HCT116 (cell line): ENCODE data around the gene MYH14. TPM values are rescaled to one million over a fixed set of nuclear protein-coding genes. Genes with fewer than 3 reads are reported as not detected.

ENCODE experiments used
- ATAC-seq: fragments of 200-7000 bp; cut with Tn5 transposase; 2 replicates; pipeline ENCODE4 v1.9.1; 2020; ENCODE audit warnings: mild to moderate bottlenecking, moderate library complexity
- BruUV-seq: library from RNA; stranded (reverse); fragments of 400-500 nt; replicated peaks from 2 replicates; lab custom pipeline; 2021; lab: Mats Ljungman, UMichigan
- CTCF ChIA-PET: fragments of 300-600 bp; sonication (Branson Sonifier 250); formaldehyde crosslinking; loops from one replicate; lab custom pipeline; 2021; ENCODE audit warnings: antibody characterized with exemption; lab: Charles Lee
- POLR2A ChIA-PET: fragments of 300-600, 350-600 bp; sonication (Branson Sonifier 250); formaldehyde crosslinking; loops from one replicate; lab custom pipeline; 2021; ENCODE audit warnings: antibody characterized with exemption; lab: Charles Lee
- RAD21 ChIA-PET, 2 experiments: fragments of 300-600 bp; sonication (Branson Sonifier 250); formaldehyde crosslinking; loops; one replicate each; lab custom pipeline; 2023; ENCODE audit warnings: low total read pairs in 2 of 2; ENCODE audit not compliant: uncharacterized antibody in 2 of 2, unreplicated experiment in 2 of 2, low non-redundant PET in 1 of 2; lab: Charles Lee
- DNase-seq: peaks from one replicate; pipeline ENCODE4 v3.0.0-alpha.2; 2010; ENCODE audit warnings: low read depth, low spot score
- H2AFZ ChIP-seq: fragments of 200-600 bp; shearing (Covaris generic), sonication (generic); 2 replicates; pipeline ENCODE4 v1.6.1; 2017; ENCODE audit warnings: low read depth, mixed run types, mixed read lengths, antibody characterized with exemption, low read length; ENCODE audit not compliant: poor library complexity, severe bottlenecking
- H3K27ac ChIP-seq: 2 replicates; pipeline ENCODE4 v1.5.1; 2012; ENCODE audit warnings: low read depth, low read length
- H3K27me3 ChIP-seq: fragments of 200-600 bp; sonication (generic); 2 replicates; pipeline ENCODE4 v1.6.1; 2016; ENCODE audit warnings: mixed run types, low read length, mixed read lengths; ENCODE audit not compliant: insufficient read depth
- H3K36me3 ChIP-seq, 2 experiments: fragments of 200-500 bp in 1 of 2; fragments of 200-600 bp in 1 of 2; sonication (Bioruptor generic) in 1 of 2; sonication (generic) in 1 of 2; 2 replicates each; pipeline versions ENCODE4 v1.5.1 to v1.6.1; 2014 to 2016; ENCODE audit warnings: low read length in 2 of 2, inconsistent platforms in 1 of 2, mixed read lengths in 1 of 2, mixed run types in 1 of 2; ENCODE audit not compliant: insufficient read depth in 2 of 2, control insufficient read depth in 1 of 2
- H3K4me1 ChIP-seq, 2 experiments: fragments of 200-600 bp in 1 of 2; sonication (generic) in 1 of 2; 2 replicates each; pipeline versions ENCODE4 v1.5.1 to v1.6.1; 2012 to 2017; ENCODE audit warnings: low read length in 2 of 2, inconsistent platforms in 1 of 2, mild to moderate bottlenecking in 1 of 2, mixed read lengths in 1 of 2, mixed run types in 1 of 2, moderate library complexity in 1 of 2; ENCODE audit not compliant: insufficient read depth in 2 of 2, control insufficient read depth in 1 of 2
- H3K4me2 ChIP-seq: fragments of 200-600 bp; sonication (generic); 2 replicates; pipeline ENCODE4 v1.6.1; 2017; ENCODE audit warnings: mixed run types, low read length, mixed read lengths
- H3K4me3 ChIP-seq, 2 experiments: fragments of 200-600 bp in 1 of 2; sonication (generic) in 1 of 2; replicated peaks in 1 of 2; 2 replicates each; pipeline ENCODE4 v1.5.1; 2011 to 2016; ENCODE audit warnings: low read length in 2 of 2, control low read depth in 1 of 2, low read depth in 1 of 2, mild to moderate bottlenecking in 1 of 2, mixed read lengths in 1 of 2, mixed run types in 1 of 2
- H3K79me2 ChIP-seq: fragments of 200-600 bp; sonication (generic); 2 replicates; pipeline ENCODE4 v1.6.1; 2017; ENCODE audit warnings: mild to moderate bottlenecking, mixed run types, low read length, moderate library complexity, mixed read lengths; ENCODE audit not compliant: insufficient read depth
- H3K9ac ChIP-seq: fragments of 200-600 bp; sonication (generic); 2 replicates; pipeline ENCODE4 v1.6.1; 2016; ENCODE audit warnings: low read length, mixed read lengths
- H3K9me2 ChIP-seq: fragments of 200-600 bp; sonication (generic), shearing (Covaris generic); 2 replicates; pipeline ENCODE4 v1.6.1; 2017; ENCODE audit warnings: mixed run types, mild to moderate bottlenecking, moderate library complexity; ENCODE audit not compliant: insufficient read depth
- H3K9me3 ChIP-seq, 2 experiments: fragments of 200-500 bp in 1 of 2; fragments of 200-600 bp in 1 of 2; sonication (Bioruptor generic) in 1 of 2; sonication (generic) in 1 of 2; 2 replicates each; pipeline ENCODE4 v1.6.1; 2014 to 2017; ENCODE audit warnings: low read length in 2 of 2, mixed read lengths in 2 of 2, inconsistent platforms in 1 of 2, low read depth in 1 of 2, mild to moderate bottlenecking in 1 of 2, mixed run types in 1 of 2, moderate library complexity in 1 of 2; ENCODE audit not compliant: control insufficient read depth in 1 of 2, insufficient read depth in 1 of 2
- H4K20me1 ChIP-seq: fragments of 200-600 bp; sonication (generic), shearing (Covaris generic); 2 replicates; pipeline ENCODE4 v1.6.1; 2017; ENCODE audit warnings: mixed run types, mild to moderate bottlenecking, moderate library complexity; ENCODE audit not compliant: insufficient read depth
- CEBPB ChIP-seq: IDR thresholded peaks from 2 replicates; pipeline ENCODE4 v1.6.1; 2012; ENCODE audit warnings: low read depth
- EZH2phosphoT487 ChIP-seq: fragments of 200-600 bp; IDR thresholded peaks from 2 replicates; pipeline ENCODE4 v1.6.1; 2018; ENCODE audit warnings: antibody characterized with exemption, borderline replicate concordance
- SP1 ChIP-seq: IDR thresholded peaks from 2 replicates; pipeline ENCODE4 v1.6.1; 2012; ENCODE audit warnings: low read depth
- SRF ChIP-seq: IDR thresholded peaks from 2 replicates; pipeline ENCODE4 v1.6.1; 2012; ENCODE audit warnings: low read depth
- TCF7L2 ChIP-seq: IDR thresholded peaks from 2 replicates; pipeline ENCODE4 v1.7.0; 2011; ENCODE audit warnings: borderline replicate concordance, inconsistent platforms; ENCODE audit not compliant: insufficient read depth, insufficient read length; ENCODE audit errors: extremely low read depth
- ZFX ChIP-seq: fragments of 450-650 bp; IDR thresholded peaks from 2 replicates; pipeline ENCODE4 v1.6.1; 2017
- intact Hi-C: fragments of 100-400 bp; cut with micrococcal nuclease; formaldehyde crosslinking; loops from 2 replicates; pipeline ENCODE4 v1.10.0; 2022
- total RNA-seq: library from RNA; stranded (reverse); gene quantifications from one replicate; pipeline ENCODE4 v1.2.1, GENCODE V29; 2021; ENCODE audit not compliant: unreplicated experiment
- TF ChIP-seq, protein P1 (sequence below), 3 experiments: fragments of 200-600 bp in 1 of 3; sonication (generic) in 1 of 3; IDR thresholded peaks in 2 of 3; conservative IDR thresholded peaks in 1 of 3; 2 replicates each; pipeline ENCODE4 v1.5.1; 2012 to 2017; ENCODE audit warnings: low read depth in 2 of 3, low read length in 2 of 3, antibody characterized with exemption in 1 of 3, borderline replicate concordance in 1 of 3, control low read depth in 1 of 3, mild to moderate bottlenecking in 1 of 3, mixed read lengths in 1 of 3, mixed run types in 1 of 3, moderate library complexity in 1 of 3; ENCODE audit not compliant: insufficient read depth in 1 of 3
- TF ChIP-seq, protein P2 (sequence below): IDR thresholded peaks from 2 replicates; pipeline ENCODE4 v1.6.1; 2012; ENCODE audit warnings: low read depth

MYH14 gene
- total RNA-seq, 1 experiment from 2014 or later: 60.1 TPM

DNA sequence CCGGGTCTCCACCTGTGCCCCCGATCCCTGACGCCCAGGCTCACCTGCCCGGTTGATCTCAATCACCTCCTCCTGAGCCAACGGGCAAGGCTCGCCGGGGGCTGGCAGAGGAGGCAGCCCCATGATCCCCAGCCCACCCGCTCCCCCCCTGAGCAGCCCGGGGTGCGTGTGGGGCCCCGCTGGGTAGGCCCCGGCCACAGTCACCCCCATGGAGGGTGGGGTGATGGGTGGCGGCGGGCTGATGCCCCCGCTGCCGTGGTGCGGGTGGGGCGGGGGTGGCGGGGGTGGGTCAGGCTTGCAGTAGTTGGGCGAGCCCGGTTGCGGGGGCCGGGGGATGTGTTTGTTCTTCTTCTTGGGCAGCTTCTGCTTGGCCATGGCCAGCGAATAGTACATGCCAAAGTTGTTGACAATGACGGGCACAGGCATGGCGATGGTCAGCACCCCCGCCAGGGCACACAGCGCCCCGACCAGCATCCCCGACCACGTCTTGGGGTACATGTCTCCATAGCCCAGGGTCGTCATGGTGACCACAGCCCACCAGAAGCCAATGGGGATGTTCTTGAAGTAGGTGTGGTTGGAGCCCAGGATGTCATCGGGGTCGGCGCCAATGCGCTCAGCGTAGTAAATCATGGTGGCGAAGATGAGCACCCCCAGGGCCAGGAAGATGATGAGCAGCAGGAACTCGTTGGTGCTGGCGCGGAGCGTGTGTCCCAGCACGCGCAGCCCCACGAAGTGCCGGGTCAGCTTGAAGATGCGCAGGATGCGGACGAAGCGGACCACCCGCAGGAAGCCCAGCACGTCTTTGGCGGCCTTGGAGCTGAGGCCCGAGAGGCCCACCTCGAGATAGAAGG lies 119.7 kb downstream of the MYH14 start:
- no peak overlapping the region for H3K9ac ChIP-seq
- intact Hi-C loops: no loop called here
- H3K4me3 ChIP-seq: no peak overlapping the region
- H4K20me1 ChIP-seq: no peaks in the 10 kb centered on the region
- H3K9me2 ChIP-seq: no peaks in the 10 kb centered on the region
- H3K79me2 ChIP-seq: peaks cover 3% of the 10 kb centered on the region; the same call in 1 of the 2 replicates
- ChIA-PET CTCF (no interaction called here), RAD21 (no interaction called here), POLR2A (no interaction called here)
- peaks cover 2 to 6% of the 10 kb centered on the region in 2 experiments; a peak in 2 of 4 replicates for H3K36me3 ChIP-seq
- no peak overlapping the region for H2AFZ ChIP-seq
- no peak overlapping the region for H3K4me2 ChIP-seq
- peaks cover 7 to 27% of the 10 kb centered on the region in 2 experiments; a peak in 3 of 4 replicates for H3K4me1 ChIP-seq
- ATAC-seq (no peak), DNase-seq (no peak)
- BruUV-seq: no TSS peak
- H3K27me3 ChIP-seq: no peaks in the 10 kb centered on the region
- H3K9me3 ChIP-seq: no peaks in the 10 kb centered on the region
- H3K27ac ChIP-seq: no peak overlapping the region
- TF ChIP-seq SRF: no peak
- TF ChIP-seq EZH2phosphoT487: no peak
- TF ChIP-seq, protein P1, sequence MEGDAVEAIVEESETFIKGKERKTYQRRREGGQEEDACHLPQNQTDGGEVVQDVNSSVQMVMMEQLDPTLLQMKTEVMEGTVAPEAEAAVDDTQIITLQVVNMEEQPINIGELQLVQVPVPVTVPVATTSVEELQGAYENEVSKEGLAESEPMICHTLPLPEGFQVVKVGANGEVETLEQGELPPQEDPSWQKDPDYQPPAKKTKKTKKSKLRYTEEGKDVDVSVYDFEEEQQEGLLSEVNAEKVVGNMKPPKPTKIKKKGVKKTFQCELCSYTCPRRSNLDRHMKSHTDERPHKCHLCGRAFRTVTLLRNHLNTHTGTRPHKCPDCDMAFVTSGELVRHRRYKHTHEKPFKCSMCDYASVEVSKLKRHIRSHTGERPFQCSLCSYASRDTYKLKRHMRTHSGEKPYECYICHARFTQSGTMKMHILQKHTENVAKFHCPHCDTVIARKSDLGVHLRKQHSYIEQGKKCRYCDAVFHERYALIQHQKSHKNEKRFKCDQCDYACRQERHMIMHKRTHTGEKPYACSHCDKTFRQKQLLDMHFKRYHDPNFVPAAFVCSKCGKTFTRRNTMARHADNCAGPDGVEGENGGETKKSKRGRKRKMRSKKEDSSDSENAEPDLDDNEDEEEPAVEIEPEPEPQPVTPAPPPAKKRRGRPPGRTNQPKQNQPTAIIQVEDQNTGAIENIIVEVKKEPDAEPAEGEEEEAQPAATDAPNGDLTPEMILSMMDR (IDR thresholded peaks at IDR 0.05 in 2 of 3, conservative IDR thresholded peaks at IDR 0.05 in 1 of 3; ENCODE audit: borderline replicate concordance in 1 of 3, insufficient read depth in 1 of 3, low read depth in 2 of 3, low read length in 2 of 3): no peak

- DNase-seq (no peak), ATAC-seq (no peak)
- H3K9me2 ChIP-seq: no peaks in the 10 kb centered on the region
- H3K9me3 ChIP-seq: no peaks in the 10 kb centered on the region
- H4K20me1 ChIP-seq: no peaks in the 10 kb centered on the region
- H3K9ac ChIP-seq: no peak overlapping the region
- CTCF ChIA-PET: no interaction called here
- H3K79me2 ChIP-seq: peaks cover 3% of the 10 kb centered on the region; the same call in 1 of the 2 replicates
- POLR2A ChIA-PET: no interaction called here
- no peak overlapping the region for H3K27ac ChIP-seq
- no TSS peak for BruUV-seq
- RAD21 ChIA-PET: no interaction called here
- peaks cover 2 to 6% of the 10 kb centered on the region in 2 experiments; a peak in 2 of 4 replicates for H3K36me3 ChIP-seq
- no peak overlapping the region for H2AFZ ChIP-seq
- peaks cover 7 to 31% of the 10 kb centered on the region in 2 experiments; a peak in 3 of 4 replicates for H3K4me1 ChIP-seq
- no peak overlapping the region for H3K4me3 ChIP-seq
- no peaks in the 10 kb centered on the region for H3K27me3 ChIP-seq
- TF ChIP-seq TCF7L2: no peak
- TF ChIP-seq CEBPB: no peak
- no peak for TF ChIP-seq EZH2phosphoT487
- no peak for TF ChIP-seq SP1
- no peak for TF ChIP-seq ZFX
- TF ChIP-seq, protein P2, sequence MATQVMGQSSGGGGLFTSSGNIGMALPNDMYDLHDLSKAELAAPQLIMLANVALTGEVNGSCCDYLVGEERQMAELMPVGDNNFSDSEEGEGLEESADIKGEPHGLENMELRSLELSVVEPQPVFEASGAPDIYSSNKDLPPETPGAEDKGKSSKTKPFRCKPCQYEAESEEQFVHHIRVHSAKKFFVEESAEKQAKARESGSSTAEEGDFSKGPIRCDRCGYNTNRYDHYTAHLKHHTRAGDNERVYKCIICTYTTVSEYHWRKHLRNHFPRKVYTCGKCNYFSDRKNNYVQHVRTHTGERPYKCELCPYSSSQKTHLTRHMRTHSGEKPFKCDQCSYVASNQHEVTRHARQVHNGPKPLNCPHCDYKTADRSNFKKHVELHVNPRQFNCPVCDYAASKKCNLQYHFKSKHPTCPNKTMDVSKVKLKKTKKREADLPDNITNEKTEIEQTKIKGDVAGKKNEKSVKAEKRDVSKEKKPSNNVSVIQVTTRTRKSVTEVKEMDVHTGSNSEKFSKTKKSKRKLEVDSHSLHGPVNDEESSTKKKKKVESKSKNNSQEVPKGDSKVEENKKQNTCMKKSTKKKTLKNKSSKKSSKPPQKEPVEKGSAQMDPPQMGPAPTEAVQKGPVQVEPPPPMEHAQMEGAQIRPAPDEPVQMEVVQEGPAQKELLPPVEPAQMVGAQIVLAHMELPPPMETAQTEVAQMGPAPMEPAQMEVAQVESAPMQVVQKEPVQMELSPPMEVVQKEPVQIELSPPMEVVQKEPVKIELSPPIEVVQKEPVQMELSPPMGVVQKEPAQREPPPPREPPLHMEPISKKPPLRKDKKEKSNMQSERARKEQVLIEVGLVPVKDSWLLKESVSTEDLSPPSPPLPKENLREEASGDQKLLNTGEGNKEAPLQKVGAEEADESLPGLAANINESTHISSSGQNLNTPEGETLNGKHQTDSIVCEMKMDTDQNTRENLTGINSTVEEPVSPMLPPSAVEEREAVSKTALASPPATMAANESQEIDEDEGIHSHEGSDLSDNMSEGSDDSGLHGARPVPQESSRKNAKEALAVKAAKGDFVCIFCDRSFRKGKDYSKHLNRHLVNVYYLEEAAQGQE: no peak
- intact Hi-C loops: no loop called here
- no peak overlapping the region for H3K4me2 ChIP-seq
Observed at GRCh38 chr19:50323782-50324133, 120.3 kb downstream of the MYH14 start.
